Activated T-cell treated with anti-CD3 and anti-CD28 coated beads, Interleukin-2, amount 50 U/mL, for 72 hours (primary cell): ENCODE data around the gene SLC41A3. TPM values are rescaled to one million over a fixed set of nuclear protein-coding genes. Genes with fewer than 3 reads are reported as not detected.
"Not testable (repeated sequence)": the region's sequence is repeated elsewhere in the genome, so short reads cannot be mapped to it uniquely, and the experiment has no call there.

Source experiments
- ATAC-seq, 2 donors: fragments of 150-1000 bp; cut with Tn5 transposase; replicated peaks in 1 of 2; 2 replicates each; pipeline ENCODE4 v1.10.0; 2021; ENCODE audit warnings: moderate library complexity in 2 of 2, mild to moderate bottlenecking in 1 of 2
- DNase-seq, 2 donors: peaks; one replicate each; pipeline ENCODE4 v3.0.0; 2021 to 2022; ENCODE audit warnings: mixed read lengths in 1 of 2
- H3K27ac Mint-ChIP-seq: one replicate; pipeline ENCODE4 v1.8.0; 2022; ENCODE audit warnings: mild to moderate bottlenecking, moderate library complexity, mixed read lengths
- H3K27me3 Mint-ChIP-seq: one replicate; pipeline ENCODE4 v1.8.0; 2022; ENCODE audit warnings: low read depth, mixed read lengths
- H3K36me3 Mint-ChIP-seq, 2 donors: one replicate each; pipeline ENCODE4 v1.8.0; 2022; ENCODE audit warnings: mixed read lengths in 2 of 2, mild to moderate bottlenecking in 1 of 2; ENCODE audit not compliant: insufficient read depth in 2 of 2
- H3K4me1 Mint-ChIP-seq: one replicate; pipeline ENCODE4 v1.8.0; 2022; ENCODE audit warnings: low read depth, mixed read lengths
- H3K4me3 Mint-ChIP-seq, 2 donors: one replicate each; pipeline ENCODE4 v1.8.0; 2022; ENCODE audit warnings: mild to moderate bottlenecking in 2 of 2, mixed read lengths in 2 of 2, moderate library complexity in 2 of 2
- H3K9me3 Mint-ChIP-seq, 2 donors: one replicate each; pipeline ENCODE4 v1.8.0; 2022; ENCODE audit warnings: mixed read lengths in 2 of 2
- total RNA-seq, 2 donors: library from RNA; stranded (reverse); gene quantifications; one replicate each; pipeline ENCODE4 v1.2.3, GENCODE V29; 2022

Gene SLC41A3
- total RNA-seq, 2 donors from 2014 or later, result 32.3 to 34.5 TPM

GRCh38 chr3:126078866-126079265 is 5.1 kb downstream of the SLC41A3 start:
- H3K36me3 Mint-ChIP-seq, result peaks cover 0 to 2% of the 10 kb centered on the region in 2 donors
- no peak overlapping the region for H3K4me3 Mint-ChIP-seq
- no peak for DNase-seq
- H3K27me3 Mint-ChIP-seq, result no peaks in the 10 kb centered on the region
- H3K27ac Mint-ChIP-seq, result no peak overlapping the region
- ATAC-seq, result no peak
- H3K4me1 Mint-ChIP-seq, result peaks cover 8% of the 10 kb centered on the region
- no peaks in the 10 kb centered on the region for H3K9me3 Mint-ChIP-seq

GRCh38 chr3:126077754-126078153 is 6.2 kb downstream of the SLC41A3 start:
- Mint-ChIP-seq H3K4me3 (no peak overlapping the region), H3K9me3 (peaks cover 2% of the 10 kb centered on the region in 2 donors), H3K4me1 (peaks cover 4% of the 10 kb centered on the region), H3K27me3 (no peaks in the 10 kb centered on the region), H3K27ac (no peak overlapping the region), H3K36me3 (peaks cover 2% of the 10 kb centered on the region in 2 donors)
- no peak for DNase-seq
- ATAC-seq, result no peak

- H3K4me1 Mint-ChIP-seq, result peaks cover 3% of the 10 kb centered on the region
- peaks cover 2 to 4% of the 10 kb centered on the region in 2 donors for H3K9me3 Mint-ChIP-seq
- ATAC-seq (no peak), DNase-seq (no peak)
- no peak overlapping the region for H3K4me3 Mint-ChIP-seq
- H3K27ac Mint-ChIP-seq, result no peak overlapping the region
- H3K36me3 Mint-ChIP-seq, result peaks cover 5 to 6% of the 10 kb centered on the region in 2 donors
- H3K27me3 Mint-ChIP-seq, result no peaks in the 10 kb centered on the region
Observed at GRCh38 chr3:126076140-126076539, 7.8 kb downstream of the SLC41A3 start.

GRCh38 chr3:126070146-126070545 is 13.8 kb downstream of the SLC41A3 start:
- H3K4me3 Mint-ChIP-seq, result no peak overlapping the region
- peaks cover 2 to 4% of the 10 kb centered on the region in 2 donors for H3K9me3 Mint-ChIP-seq
- H3K27me3 Mint-ChIP-seq, result no peaks in the 10 kb centered on the region
- no peak for DNase-seq
- no peak for ATAC-seq
- H3K27ac Mint-ChIP-seq, result no peak overlapping the region
- H3K4me1 Mint-ChIP-seq, result no peaks in the 10 kb centered on the region
- H3K36me3 Mint-ChIP-seq, result peaks cover 5 to 7% of the 10 kb centered on the region in 2 donors

DNA sequence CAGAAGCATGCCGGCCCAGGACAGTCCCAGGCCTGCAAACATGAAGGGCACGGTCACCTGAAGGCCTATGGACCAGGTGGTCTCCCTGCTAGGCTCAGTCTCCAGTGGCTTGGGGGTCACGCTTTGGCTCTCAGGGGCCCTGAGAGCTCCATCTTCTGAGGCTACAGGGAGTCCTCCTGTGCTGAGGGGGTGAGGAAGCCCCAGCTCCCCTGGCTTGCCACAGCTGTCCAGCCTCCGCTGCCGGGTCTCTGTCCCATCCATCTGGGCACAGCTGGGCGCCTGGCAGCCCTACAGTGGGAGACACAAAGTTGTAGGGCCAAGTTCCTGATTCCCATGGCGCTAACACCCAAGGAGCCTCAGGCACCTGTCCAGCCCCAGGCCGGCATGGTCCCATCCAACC is 16.0 kb downstream of the SLC41A3 start:
- H3K27ac Mint-ChIP-seq, result no peak overlapping the region
- ATAC-seq, result no peak
- no peak for DNase-seq
- H3K27me3 Mint-ChIP-seq, result no peaks in the 10 kb centered on the region
- H3K4me1 Mint-ChIP-seq, result peaks cover 15% of the 10 kb centered on the region
- no peak overlapping the region for H3K4me3 Mint-ChIP-seq
- H3K36me3 Mint-ChIP-seq, result peaks cover 5 to 7% of the 10 kb centered on the region in 2 donors
- peaks cover 2 to 4% of the 10 kb centered on the region in 2 donors for H3K9me3 Mint-ChIP-seq

- H3K27ac Mint-ChIP-seq, H3K9me3 Mint-ChIP-seq, H3K27me3 Mint-ChIP-seq: not testable (repeated sequence)
Observed at GRCh38 chr3:126066676-126067075, 17.2 kb downstream of the SLC41A3 start.

DNA sequence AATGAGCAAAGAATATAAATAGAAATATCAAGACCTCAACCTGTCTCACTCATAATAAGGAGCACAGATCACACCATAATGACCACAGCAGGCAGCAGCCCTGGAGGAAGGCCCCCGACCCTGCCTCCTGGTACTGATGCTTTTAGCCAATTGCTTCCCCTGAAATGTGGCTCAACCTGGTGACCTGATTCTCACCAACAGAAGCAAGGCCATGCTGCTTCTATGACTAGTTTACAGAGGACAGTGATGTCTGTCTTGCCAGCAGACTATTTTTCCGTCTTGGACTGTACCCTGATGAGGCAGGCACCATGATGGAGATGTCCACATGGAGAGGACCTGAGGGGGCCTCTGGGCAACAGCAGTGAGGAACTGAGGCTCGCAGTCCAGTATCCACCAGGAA is 18.0 kb downstream of the SLC41A3 start:
- Mint-ChIP-seq H3K27ac (no peak overlapping the region), H3K4me3 (no peak overlapping the region), H3K4me1 (peaks cover 15% of the 10 kb centered on the region), H3K9me3 (no peaks in the 10 kb centered on the region), H3K27me3 (no peaks in the 10 kb centered on the region), H3K36me3 (peaks cover 0 to 1% of the 10 kb centered on the region in 2 donors)
- ATAC-seq, result no peak
- DNase-seq, result no peak

More at GRCh38 chr3:126066676-126067075, 17.2 kb downstream of the SLC41A3 start:
- peaks cover 15% of the 10 kb centered on the region for H3K4me1 Mint-ChIP-seq
- H3K4me3 Mint-ChIP-seq, ATAC-seq, H3K36me3 Mint-ChIP-seq, DNase-seq: not testable (repeated sequence)

DNA sequence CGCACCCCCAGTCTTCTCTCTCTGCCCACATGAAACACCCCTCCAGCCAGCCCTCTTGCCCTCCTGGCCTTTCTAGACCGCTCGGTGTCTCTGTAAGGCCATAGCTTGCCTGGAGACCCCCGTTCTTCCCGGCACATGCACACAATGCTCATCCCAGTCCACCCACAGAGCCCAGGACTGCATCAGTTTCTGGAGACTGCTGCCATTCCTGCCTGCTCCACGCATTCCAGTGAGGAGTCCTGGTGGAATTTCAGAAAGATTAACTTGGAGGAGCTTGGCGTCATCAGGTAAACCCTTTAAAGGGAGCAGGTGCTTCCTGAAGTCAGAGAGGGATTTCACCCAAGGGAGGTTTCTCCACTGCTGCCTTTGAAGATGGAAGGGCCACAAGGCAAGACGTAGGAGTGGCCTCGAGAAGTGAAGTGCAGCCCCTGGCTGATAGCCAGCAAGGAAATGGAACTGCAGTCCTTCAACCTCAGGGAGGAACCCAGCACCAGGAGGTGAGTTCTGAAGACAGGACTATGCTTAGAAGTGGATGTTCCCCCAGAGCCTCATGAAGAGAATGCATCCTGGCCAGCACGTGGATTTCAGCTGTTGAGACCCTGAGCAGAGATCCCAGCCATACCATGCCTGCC is 19.2 kb downstream of the SLC41A3 start:
- DNase-seq, result no peak
- no peak for ATAC-seq
- H3K4me3 Mint-ChIP-seq, result no peak overlapping the region
- H3K27ac Mint-ChIP-seq, result no peak overlapping the region
- no peaks in the 10 kb centered on the region for H3K27me3 Mint-ChIP-seq
- peaks cover 15% of the 10 kb centered on the region for H3K4me1 Mint-ChIP-seq
- H3K36me3 Mint-ChIP-seq, result peaks cover 0 to 1% of the 10 kb centered on the region in 2 donors
- H3K9me3 Mint-ChIP-seq, result no peaks in the 10 kb centered on the region

GRCh38 chr3:126063358-126063965 is 20.5 kb downstream of the SLC41A3 start:
- Mint-ChIP-seq H3K27me3 (no peaks in the 10 kb centered on the region), H3K36me3 (peaks cover 0 to 1% of the 10 kb centered on the region in 2 donors), H3K4me3 (no peak overlapping the region), H3K9me3 (no peaks in the 10 kb centered on the region), H3K4me1 (peaks cover 15% of the 10 kb centered on the region), H3K27ac (no peak overlapping the region)
- no peak for DNase-seq
- no peak for ATAC-seq

- H3K4me3 Mint-ChIP-seq, result no peak overlapping the region
- no peaks in the 10 kb centered on the region for H3K9me3 Mint-ChIP-seq
- H3K27me3 Mint-ChIP-seq, result no peaks in the 10 kb centered on the region
- H3K36me3 Mint-ChIP-seq, result no peaks in the 10 kb centered on the region
- no peak for DNase-seq
- no peak overlapping the region for H3K27ac Mint-ChIP-seq
- ATAC-seq, result no peak
- H3K4me1 Mint-ChIP-seq, result peaks cover 15% of the 10 kb centered on the region
Observed at GRCh38 chr3:126061301-126062032, 22.5 kb downstream of the SLC41A3 start.

DNA sequence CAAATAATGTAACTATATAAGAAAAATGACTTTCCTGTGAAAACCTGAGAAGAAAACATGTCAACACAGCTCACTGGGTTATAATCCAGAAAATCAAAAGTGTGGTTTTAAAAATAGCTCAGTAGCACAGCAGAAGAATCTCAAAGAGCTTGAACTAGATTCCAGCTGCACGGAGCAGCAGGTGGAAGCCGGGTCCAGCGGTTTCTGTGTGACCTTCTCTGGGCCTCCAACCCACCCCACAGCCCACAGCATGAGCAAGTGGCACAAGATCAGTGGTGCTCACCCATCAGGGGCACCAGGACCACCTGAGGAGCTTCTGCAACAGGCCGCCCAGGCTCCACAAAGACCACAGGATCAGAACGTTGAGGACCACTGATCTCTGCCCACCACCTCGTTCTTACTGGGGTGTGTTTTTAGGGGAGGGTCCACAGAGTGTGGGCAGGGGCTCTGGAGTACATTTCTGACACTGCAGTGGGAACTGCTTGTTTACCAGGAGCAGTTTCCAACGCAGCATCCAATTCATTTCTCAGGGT is 23.2 kb downstream of the SLC41A3 start:
- ATAC-seq, result no peak
- DNase-seq, result no peak
- Mint-ChIP-seq H3K4me1 (peaks cover 15% of the 10 kb centered on the region), H3K27ac (no peak overlapping the region), H3K27me3 (no peaks in the 10 kb centered on the region), H3K36me3 (no peaks in the 10 kb centered on the region), H3K9me3 (no peaks in the 10 kb centered on the region), H3K4me3 (no peak overlapping the region)

DNA sequence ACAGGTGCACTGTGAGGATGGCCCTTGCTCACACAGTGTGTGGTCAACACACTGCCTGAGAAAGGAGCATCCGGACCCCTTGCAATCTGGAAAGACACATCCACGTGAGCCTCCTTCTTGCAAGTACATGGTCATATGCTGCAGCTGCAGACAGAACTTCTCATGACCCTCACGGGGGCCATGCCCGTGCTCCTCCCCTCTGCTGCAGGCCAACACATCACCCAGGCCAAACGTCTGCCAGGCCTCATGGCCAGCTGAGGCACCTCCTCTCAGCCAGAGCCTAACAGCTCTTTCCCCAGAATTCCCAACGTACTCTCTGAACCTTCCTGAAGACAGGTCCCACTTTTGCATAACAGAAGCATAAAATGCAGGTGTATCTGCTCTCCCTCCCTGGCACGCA is 25.3 kb downstream of the SLC41A3 start:
- ATAC-seq, result no peak
- no peaks in the 10 kb centered on the region for H3K27me3 Mint-ChIP-seq
- H3K9me3 Mint-ChIP-seq, result no peaks in the 10 kb centered on the region
- no peak overlapping the region for H3K4me3 Mint-ChIP-seq
- H3K4me1 Mint-ChIP-seq, result peaks cover 15% of the 10 kb centered on the region
- no peak for DNase-seq
- no peaks in the 10 kb centered on the region for H3K36me3 Mint-ChIP-seq
- H3K27ac Mint-ChIP-seq, result no peak overlapping the region

DNA sequence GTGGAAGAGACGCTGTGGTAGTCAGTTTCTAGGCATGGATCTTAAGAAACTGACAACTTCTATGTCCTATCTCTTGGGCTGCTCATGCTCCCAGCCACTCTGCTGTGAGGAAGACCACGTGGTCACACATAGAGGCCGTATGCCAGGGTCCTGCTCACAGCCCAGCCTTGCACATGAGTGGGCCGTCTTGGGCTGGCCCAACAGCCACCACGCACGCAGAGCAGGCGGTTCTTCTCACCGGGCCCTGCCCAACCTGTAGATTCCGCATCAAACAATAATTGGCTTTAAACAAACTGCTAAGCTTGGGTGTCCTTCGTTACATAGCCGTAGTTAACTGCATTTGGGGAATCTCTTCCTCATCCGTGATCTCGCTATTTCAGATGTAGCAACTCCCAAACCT is 26.0 kb downstream of the SLC41A3 start:
- ATAC-seq (no peak), DNase-seq (no peak)
- Mint-ChIP-seq H3K27me3 (no peaks in the 10 kb centered on the region), H3K27ac (no peak overlapping the region), H3K36me3 (no peaks in the 10 kb centered on the region), H3K4me3 (no peak overlapping the region), H3K9me3 (no peaks in the 10 kb centered on the region), H3K4me1 (peaks cover 16% of the 10 kb centered on the region)
